GM18502 (cell line): Measurements from ENCODE around the gene UNC45A.
"Not testable (repeated sequence)": the region's sequence is repeated elsewhere in the genome, so short reads cannot be mapped to it uniquely, and the experiment has no call there.

Experiments
- ATAC-seq: cut with Tn5 transposase; IDR thresholded peaks from one replicate; pipeline ENCODE4 v1.9.1; 2021; ENCODE audit warnings: mild to moderate bottlenecking; ENCODE audit not compliant: unreplicated experiment, poor library complexity

The UNC45A gene

DNA sequence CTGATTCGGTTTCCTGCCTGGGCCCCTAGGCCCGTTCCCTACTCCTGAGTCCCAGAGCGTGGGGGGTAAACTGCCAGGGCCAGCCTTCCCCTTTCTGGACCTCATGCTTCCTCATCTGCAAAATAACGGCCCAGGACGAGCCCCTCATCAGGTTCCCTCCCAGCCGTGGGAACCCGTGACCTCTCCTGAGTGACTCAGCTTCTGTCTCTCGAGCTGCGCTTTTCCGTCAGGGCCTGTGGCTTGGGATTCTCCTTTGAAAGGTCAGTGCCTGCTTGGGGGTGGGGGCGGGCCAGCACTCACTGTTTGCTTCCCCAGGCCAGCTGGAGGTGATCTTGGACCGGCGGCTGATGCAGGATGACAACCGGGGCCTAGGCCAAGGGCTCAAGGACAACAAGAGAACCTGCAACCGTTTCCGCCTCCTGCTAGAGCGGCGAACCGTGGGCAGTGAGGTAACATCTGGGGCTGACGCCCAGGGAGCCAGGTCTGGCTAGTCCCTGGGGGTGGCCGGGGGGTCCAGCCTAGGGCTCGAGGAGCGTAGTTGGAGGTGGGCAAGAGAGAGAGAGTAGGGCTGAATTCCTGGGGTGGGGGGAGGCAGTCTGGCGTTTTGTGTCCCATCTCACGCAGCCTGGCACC is 19.2 kb upstream of the UNC45A start:
- ATAC-seq = no peak

- ATAC-seq = no peak
Observed at GRCh38 chr15:90916461-90916860, 18.6 kb upstream of the UNC45A start.

DNA sequence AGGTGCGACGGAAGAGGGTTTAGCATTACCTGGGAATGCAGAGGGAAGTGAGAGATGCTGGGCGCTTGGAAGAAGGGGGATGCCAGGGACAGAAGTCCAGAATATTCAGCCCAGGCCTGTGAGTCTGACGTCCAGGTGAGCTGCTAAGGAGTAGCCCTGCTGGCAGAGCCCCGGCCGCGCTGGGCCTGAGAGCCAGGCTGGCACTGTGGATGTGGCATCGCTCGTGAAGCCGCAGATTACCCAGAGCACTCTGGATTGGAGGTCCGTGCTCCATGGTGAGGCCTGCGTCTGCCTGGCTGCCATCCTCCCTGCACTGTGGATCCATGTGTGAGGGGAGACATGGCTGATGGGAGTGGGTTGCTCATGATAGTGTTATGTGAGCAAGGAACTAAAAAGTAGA is 17.5 kb upstream of the UNC45A start:
- no peak for ATAC-seq

GRCh38 chr15:90918034-90918788 is 16.9 kb upstream of the UNC45A start:
- ATAC-seq = no peak

DNA sequence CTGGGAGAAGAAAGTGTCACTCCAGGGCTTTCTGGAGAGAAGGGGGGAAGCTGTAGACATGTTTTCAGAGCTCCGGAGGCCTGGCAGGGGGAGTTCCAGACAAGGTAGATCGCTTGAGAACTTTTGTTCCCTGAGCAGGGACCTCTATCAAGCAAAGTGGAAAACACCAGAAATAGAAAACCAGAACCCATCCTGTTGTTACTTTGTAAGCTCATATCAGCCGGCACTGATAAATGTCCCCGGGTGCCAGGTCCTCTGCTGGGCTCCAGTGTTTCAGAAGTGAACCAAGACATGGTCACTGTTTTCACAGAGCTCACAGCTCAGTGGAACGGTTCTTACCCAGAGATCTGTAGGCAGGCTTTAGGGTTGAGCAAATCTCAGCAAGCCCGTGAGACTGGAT is 16.2 kb upstream of the UNC45A start:
- ATAC-seq = no peak

DNA sequence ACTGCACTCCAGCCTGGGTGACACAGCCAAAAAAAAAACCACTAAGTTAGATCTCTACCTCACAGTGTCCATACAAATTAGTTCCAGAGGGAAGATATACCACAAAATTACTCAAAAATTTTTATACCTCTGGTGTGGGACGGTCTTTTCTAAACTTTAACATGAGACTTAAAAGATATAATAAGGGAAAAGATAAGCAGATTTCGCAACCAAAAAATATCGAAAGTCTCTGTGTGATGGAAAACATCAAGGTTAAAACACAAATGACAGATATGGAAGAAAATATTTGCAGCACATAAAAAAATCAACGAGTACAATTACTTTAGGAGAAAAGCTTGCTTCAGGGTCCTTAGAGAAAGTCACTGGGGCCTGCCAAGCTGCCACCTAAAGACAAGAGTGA is 13.2 kb upstream of the UNC45A start:
- no peak for ATAC-seq

DNA sequence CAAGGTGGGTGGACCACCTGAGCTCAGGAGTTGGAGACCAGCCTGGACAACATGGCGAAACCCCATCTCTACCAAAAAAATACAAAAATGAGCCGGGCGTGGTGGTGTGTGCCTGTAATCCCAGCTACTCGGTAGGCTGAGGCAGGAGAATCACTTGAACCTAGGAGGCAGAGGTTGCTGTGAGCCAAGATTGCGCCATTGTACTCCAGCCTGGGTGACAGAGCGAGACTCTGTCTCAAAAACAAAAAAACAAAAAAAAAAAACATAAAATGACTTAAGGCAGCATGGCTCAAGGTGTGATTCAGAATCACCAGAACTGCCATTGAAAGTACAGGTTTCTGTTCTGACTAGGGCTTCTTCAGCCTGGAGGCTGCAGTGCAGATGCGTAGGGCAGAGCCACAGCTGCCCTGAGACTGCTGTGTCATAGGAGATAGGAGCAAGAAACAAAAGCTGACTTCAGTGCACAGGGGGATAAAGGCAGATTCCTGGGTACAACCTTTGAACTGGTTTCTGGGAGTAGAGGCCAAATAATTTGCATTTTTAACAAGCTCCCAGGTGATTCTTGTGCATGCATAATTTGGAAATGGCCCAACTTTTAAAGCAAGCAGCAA is 12.3 kb upstream of the UNC45A start:
- peak; percentile 86 for ATAC-seq

GRCh38 chr15:90924375-90924774 is 10.7 kb upstream of the UNC45A start:
- peak; percentile 69 for ATAC-seq

- ATAC-seq = not testable (repeated sequence)
Observed at GRCh38 chr15:90926766-90927165, 8.3 kb upstream of the UNC45A start.

DNA sequence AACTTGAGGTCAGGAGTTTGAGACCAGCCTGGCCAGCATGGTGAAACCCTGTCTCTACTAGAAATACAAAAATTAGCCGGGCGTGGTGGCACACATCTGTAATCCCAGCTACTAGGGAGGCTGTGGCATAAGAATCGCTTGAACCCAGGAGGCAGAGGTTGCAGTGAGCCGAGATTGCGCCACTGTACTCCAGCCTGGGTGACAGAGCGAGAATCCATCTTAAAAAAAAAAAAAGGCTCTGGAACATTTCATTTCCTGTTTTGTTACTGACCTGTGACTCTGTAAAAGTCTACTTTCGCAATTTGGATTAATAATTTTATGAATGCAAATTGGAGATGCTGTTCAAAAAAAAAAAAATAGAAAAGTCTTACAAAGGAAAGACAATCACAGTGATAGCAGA is 7.0 kb upstream of the UNC45A start:
- not testable (repeated sequence) for ATAC-seq

DNA sequence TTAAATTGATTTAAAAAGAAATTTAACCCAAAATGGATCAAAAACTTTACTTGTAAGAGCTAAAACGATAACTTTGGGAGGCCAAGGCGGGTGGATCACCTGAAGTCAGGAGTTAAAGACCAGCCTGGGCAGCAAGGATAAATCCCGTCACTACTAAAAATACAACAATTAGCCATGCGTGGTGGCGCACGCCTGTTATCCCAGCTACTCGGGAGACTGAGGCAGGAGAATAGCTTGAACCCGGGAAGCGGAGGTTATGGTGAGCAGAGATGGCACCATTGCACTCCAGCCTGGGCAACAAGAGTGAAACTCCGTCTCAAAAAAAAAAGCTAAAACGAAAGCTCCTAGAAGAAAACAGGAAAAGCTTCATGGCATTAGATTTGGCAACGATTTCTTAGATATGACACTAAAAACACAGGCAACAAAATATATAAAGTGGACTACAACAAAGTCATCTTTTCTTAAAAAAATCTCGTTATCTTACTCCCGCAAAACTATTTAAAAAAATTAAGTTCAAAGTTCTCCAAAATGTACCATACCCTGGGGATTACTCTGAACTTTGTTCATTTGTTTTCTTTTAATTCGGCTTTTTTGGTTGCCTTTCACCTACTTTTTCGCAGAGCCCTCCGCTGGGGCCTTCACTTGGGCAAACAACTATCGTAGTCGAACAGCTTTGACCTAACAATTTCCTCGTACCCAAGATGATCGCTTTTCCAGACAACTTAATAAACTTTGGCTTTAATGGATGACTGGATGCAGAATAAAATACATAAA is 5.7 kb upstream of the UNC45A start:
- no peak for ATAC-seq

GRCh38 chr15:90930861-90931574 is 4.1 kb upstream of the UNC45A start:
- ATAC-seq = no peak

GRCh38 chr15:90931575-90931827 is 3.6 kb upstream of the UNC45A start:
- ATAC-seq = no peak

GRCh38 chr15:90931828-90932659 is 3.0 kb upstream of the UNC45A start, which contains the start of gene HDDC3:
TSS of gene HDDC3 (minus strand) at chr15:90932549. CDS start at chr15:90932540, 9 bp downstream.
- peak; percentile 52 for ATAC-seq

- ATAC-seq = no peak
Observed at GRCh38 chr15:90932660-90932991, 2.5 kb upstream of the UNC45A start.

GRCh38 chr15:90933301-90933700 is 1.8 kb upstream of the UNC45A start:
- no peak for ATAC-seq

GRCh38 chr15:90934256-90934948 is 683 bp upstream of the UNC45A start:
- ATAC-seq = peak; percentile 35

DNA sequence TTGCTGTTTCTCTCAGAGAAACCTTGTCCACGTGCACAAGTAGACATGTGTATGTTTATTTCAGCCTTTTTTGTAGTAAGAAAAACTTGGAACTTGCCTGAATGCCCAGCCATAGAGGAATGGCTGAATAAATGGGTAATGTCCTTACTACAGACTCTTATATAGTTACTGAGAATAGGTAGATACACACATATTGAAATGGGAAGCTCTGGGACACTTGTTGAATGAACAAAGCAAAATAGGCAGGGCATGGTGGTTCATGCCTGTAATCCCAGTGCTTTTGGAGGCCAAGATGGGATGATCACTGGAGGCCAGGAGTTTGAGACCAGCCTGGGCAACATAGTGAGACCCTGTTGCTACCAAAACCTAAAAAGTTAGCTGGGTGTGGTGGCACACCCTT is 1.7 kb downstream of the UNC45A start:
- ATAC-seq = no peak

GRCh38 chr15:90938261-90938660 is 3.2 kb downstream of the UNC45A start:
- no peak for ATAC-seq
